Lower leg skin (tissue), 3 donors: Measurements from ENCODE around the gene CELSR3.

ENCODE experiments used
- CTCF ChIP-seq, 3 donors: fragments of 450-650 bp; IDR thresholded peaks; one replicate each; pipeline ENCODE4 v1.5.1; 2016; ENCODE audit warnings: antibody characterized with exemption in 3 of 3, mild to moderate bottlenecking in 3 of 3, moderate library complexity in 2 of 3
- POLR2A ChIP-seq, 2 donors: fragments of 450-650 bp; IDR thresholded peaks; one replicate each; pipeline ENCODE4 v1.6.1; 2016 to 2017; ENCODE audit warnings: antibody characterized with exemption in 2 of 2, mild to moderate bottlenecking in 1 of 2, moderate library complexity in 1 of 2

- TF ChIP-seq CTCF (IDR thresholded peaks at IDR 0.05) (no peak), POLR2A (IDR thresholded peaks at IDR 0.05) (no peak)
These were observed 39.7 kb upstream of the CELSR3 start for GRCh38 chr3:48702320-48702920.
